ENCODE data around the gene CFAP410.
"Not testable (repeated sequence)": the region's sequence is repeated elsewhere in the genome, so short reads cannot be mapped to it uniquely, and the experiment has no call there.

The CFAP410 gene

DNA sequence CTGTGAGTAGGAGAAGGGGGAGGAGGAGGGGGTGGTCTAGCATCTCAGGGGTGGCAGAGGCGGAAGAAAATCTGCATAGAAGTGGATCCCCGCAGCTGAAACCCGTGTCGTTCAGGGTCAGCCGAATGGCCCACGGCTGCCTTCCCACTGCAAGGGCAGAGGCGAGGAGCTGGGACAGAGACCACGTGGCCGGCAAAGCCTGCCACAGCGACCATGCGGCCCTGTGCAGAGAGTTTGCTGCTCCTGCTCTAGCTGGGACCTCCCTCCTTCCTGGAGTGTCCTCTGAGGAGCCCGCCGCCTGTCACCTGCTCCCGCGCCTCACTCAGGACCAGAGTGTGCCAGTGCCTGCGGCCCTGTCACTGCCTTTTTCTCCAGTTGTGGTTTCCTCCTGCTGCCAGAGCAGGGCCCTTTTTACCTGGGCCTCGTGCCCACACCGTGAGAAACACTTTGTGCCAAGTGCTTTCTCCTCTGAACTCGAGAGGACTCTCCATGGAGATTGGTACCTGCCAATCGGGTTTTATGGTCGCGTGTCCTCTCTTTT is 8.8 kb upstream of the CFAP410 start:
- peaks cover 31% of the 10 kb centered on the region for H3K4me1 Mint-ChIP-seq

GRCh38 chr21:44345495-44345894 is 6.3 kb upstream of the CFAP410 start:
- no peak overlapping the region for H3K27ac Mint-ChIP-seq
- ATAC-seq (no peak), DNase-seq (no peak)
- H3K9me3 Mint-ChIP-seq = no peaks in the 10 kb centered on the region
- H3K4me1 Mint-ChIP-seq = peaks cover 20% of the 10 kb centered on the region
- H3K27me3 Mint-ChIP-seq = peaks cover 19% of the 10 kb centered on the region
- H3K4me3 Mint-ChIP-seq = no peak overlapping the region

More for the DNA sequence above, 8.8 kb upstream of the CFAP410 start:
- no peak overlapping the region for H3K4me3 Mint-ChIP-seq
- ATAC-seq (no peak), DNase-seq (no peak)
- H3K27me3 Mint-ChIP-seq = peaks cover 36% of the 10 kb centered on the region
- H3K9me3 Mint-ChIP-seq = no peaks in the 10 kb centered on the region
- H3K27ac Mint-ChIP-seq = no peak overlapping the region

- ATAC-seq (peak; percentile 31), DNase-seq (no peak)
- Mint-ChIP-seq H3K4me3 (no peak overlapping the region), H3K27ac (no peak overlapping the region), H3K9me3 (no peaks in the 10 kb centered on the region), H3K27me3 (peaks cover 16% of the 10 kb centered on the region), H3K4me1 (peaks cover 25% of the 10 kb centered on the region)
Observed at GRCh38 chr21:44344541-44345183, 5.5 kb upstream of the CFAP410 start.

GRCh38 chr21:44342981-44343380 is 3.8 kb upstream of the CFAP410 start:
- H3K27me3 Mint-ChIP-seq, DNase-seq, H3K9me3 Mint-ChIP-seq, H3K4me3 Mint-ChIP-seq, ATAC-seq, H3K27ac Mint-ChIP-seq: not testable (repeated sequence)
- peaks cover 23% of the 10 kb centered on the region for H3K4me1 Mint-ChIP-seq

GRCh38 chr21:44341726-44342458 is 2.7 kb upstream of the CFAP410 start:
- not testable (repeated sequence) for H3K27ac Mint-ChIP-seq, ATAC-seq, H3K9me3 Mint-ChIP-seq, DNase-seq, H3K4me3 Mint-ChIP-seq, H3K27me3 Mint-ChIP-seq
- H3K4me1 Mint-ChIP-seq = peaks cover 25% of the 10 kb centered on the region

- no peaks in the 10 kb centered on the region for H3K27me3 Mint-ChIP-seq
- H3K9me3 Mint-ChIP-seq = no peaks in the 10 kb centered on the region
- H3K27ac Mint-ChIP-seq = peak overlapping the region; percentile 48 to 92
- no peak for DNase-seq
- peak overlapping the region in 1 of 2 donors; percentile 44 for H3K4me3 Mint-ChIP-seq
- H3K4me1 Mint-ChIP-seq = peaks cover 20% of the 10 kb centered on the region
- peak; percentile 2 for ATAC-seq
Observed at GRCh38 chr21:44337941-44338895, 972 bp downstream of the CFAP410 start.

- Mint-ChIP-seq H3K9me3 (no peaks in the 10 kb centered on the region), H3K4me3 (no peak overlapping the region), H3K27me3 (no peaks in the 10 kb centered on the region), H3K27ac (peak overlapping the region in 1 of 2 donors; percentile 48), H3K4me1 (peaks cover 20% of the 10 kb centered on the region)
- DNase-seq (no peak), ATAC-seq (no peak)
Observed at GRCh38 chr21:44337449-44337848, 1.7 kb downstream of the CFAP410 start.

DNA sequence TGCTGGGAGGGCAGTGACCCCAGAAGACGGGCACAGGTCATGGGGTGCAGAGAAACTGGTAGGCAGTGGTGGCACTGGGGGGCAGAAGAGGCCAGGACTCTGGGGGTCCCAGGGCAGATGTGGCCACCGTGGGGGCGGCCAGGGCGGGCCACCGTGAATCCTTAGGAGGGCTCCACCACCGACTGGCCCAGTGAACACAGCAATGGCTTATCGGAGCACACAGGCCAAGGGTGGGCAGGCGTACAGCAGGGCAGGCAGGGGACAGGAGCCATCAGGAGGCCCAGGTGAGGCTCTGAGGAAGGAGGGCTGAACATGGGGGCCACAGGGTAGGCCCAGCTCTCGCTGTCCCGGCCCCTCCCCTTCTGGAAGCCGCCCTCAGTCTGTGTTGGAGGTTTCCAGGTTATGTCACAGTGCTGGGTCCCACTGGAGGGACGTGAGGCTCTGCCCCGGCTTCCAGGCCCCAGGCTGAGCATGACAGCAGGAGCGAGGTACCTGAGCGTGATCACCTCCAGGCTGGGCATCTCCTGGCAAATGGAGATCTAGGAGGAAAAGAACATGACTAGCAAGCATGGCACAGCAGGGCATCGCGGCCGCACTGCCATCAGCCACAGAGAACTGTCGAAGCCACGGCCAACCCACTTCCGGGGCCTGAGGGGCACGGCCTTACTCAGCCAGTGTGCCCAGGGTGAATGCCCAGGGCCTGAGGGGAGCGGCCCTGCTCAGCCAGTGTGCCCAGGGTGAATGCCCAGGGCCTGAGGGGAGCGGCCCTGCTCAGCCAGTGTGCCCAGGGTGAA is 3.7 kb downstream of the CFAP410 start:
- H3K27me3 Mint-ChIP-seq = no peaks in the 10 kb centered on the region
- DNase-seq = no peak
- H3K4me1 Mint-ChIP-seq = peaks cover 17% of the 10 kb centered on the region
- ATAC-seq = no peak
- H3K9me3 Mint-ChIP-seq = no peaks in the 10 kb centered on the region
- no peak overlapping the region for H3K4me3 Mint-ChIP-seq
- H3K27ac Mint-ChIP-seq = no peak overlapping the region

- no peak for ATAC-seq
- H3K9me3 Mint-ChIP-seq = no peaks in the 10 kb centered on the region
- no peaks in the 10 kb centered on the region for H3K27me3 Mint-ChIP-seq
- H3K4me3 Mint-ChIP-seq = no peak overlapping the region
- H3K4me1 Mint-ChIP-seq = peaks cover 12% of the 10 kb centered on the region
- no peak for DNase-seq
- H3K27ac Mint-ChIP-seq = no peak overlapping the region
Observed at GRCh38 chr21:44334329-44335030, 4.7 kb downstream of the CFAP410 start.

- Mint-ChIP-seq H3K27ac (no peak overlapping the region), H3K9me3 (no peaks in the 10 kb centered on the region), H3K4me3 (no peak overlapping the region), H3K27me3 (no peaks in the 10 kb centered on the region), H3K4me1 (peaks cover 12% of the 10 kb centered on the region)
- ATAC-seq = no peak
- DNase-seq = no peak
Observed at GRCh38 chr21:44333509-44334328, 5.5 kb downstream of the CFAP410 start.

- Mint-ChIP-seq H3K9me3 (no peaks in the 10 kb centered on the region), H3K4me3 (no peak overlapping the region), H3K27me3 (no peaks in the 10 kb centered on the region), H3K27ac (no peak overlapping the region), H3K4me1 (peaks cover 6% of the 10 kb centered on the region)
- DNase-seq (no peak), ATAC-seq (no peak)
Observed at GRCh38 chr21:44332965-44333364, 6.2 kb downstream of the CFAP410 start.

GRCh38 chr21:44332383-44332782 is 6.8 kb downstream of the CFAP410 start:
- Mint-ChIP-seq H3K9me3 (no peaks in the 10 kb centered on the region), H3K27me3 (no peaks in the 10 kb centered on the region), H3K4me1 (peaks cover 4% of the 10 kb centered on the region), H3K4me3 (no peak overlapping the region), H3K27ac (no peak overlapping the region)
- no peak for ATAC-seq
- no peak for DNase-seq

GRCh38 chr21:44331650-44332307 is 7.4 kb downstream of the CFAP410 start:
- Mint-ChIP-seq H3K9me3 (no peaks in the 10 kb centered on the region), H3K4me1 (peaks cover 4% of the 10 kb centered on the region), H3K27ac (peak overlapping the region; percentile 31 to 85), H3K4me3 (no peak overlapping the region), H3K27me3 (no peaks in the 10 kb centered on the region)
- DNase-seq (no peak), ATAC-seq (no peak)

Measured in stimulated activated naive CD8-positive, alpha-beta T cell treated with anti-CD3 and anti-CD28 coated beads, Interleukin-15, amount 100 ng/mL, for 72 hours (primary cell).